Stomach (tissue), 4 donors: Measurements from ENCODE around the gene ADAMTS6.

Experiments
- CTCF ChIP-seq, 7 experiments: fragments of 450-650 bp in 4 of 7; fragments of 200-600 bp in 3 of 7; sonication (generic) in 3 of 7; IDR thresholded peaks; one replicate each; pipeline ENCODE4 v1.5.1; 2016 to 2019; ENCODE audit warnings: antibody characterized with exemption in 7 of 7, control low read depth in 2 of 7, mild to moderate bottlenecking in 1 of 7
- EP300 ChIP-seq: sonication (generic); formaldehyde crosslinking; IDR thresholded peaks from one replicate; pipeline ENCODE4 v1.6.1; 2017; ENCODE audit warnings: antibody characterized with exemption
- POLR2A ChIP-seq, 4 donors: fragments of 450-650 bp; IDR thresholded peaks; one replicate each; pipeline ENCODE4 v1.6.1; 2016; ENCODE audit warnings: antibody characterized with exemption in 4 of 4, control low read depth in 2 of 4, mild to moderate bottlenecking in 1 of 4, moderate library complexity in 1 of 4
- POLR2AphosphoS5 ChIP-seq, 3 donors: sonication (generic); formaldehyde crosslinking; IDR thresholded peaks; one replicate each; pipeline ENCODE4 v1.6.1; 2016; ENCODE audit warnings: antibody characterized with exemption in 3 of 3

- TF ChIP-seq POLR2A (IDR thresholded peaks at IDR 0.05) (no peak), CTCF (IDR thresholded peaks at IDR 0.05) (no peak), POLR2AphosphoS5 (IDR thresholded peaks at IDR 0.05) (no peak), EP300 (no peak)
Measured at GRCh38 chr5:65271906-65272305, 209.8 kb downstream of the ADAMTS6 start.
